Retina (tissue), 1 donor: ENCODE data around the gene SPINT2.

Experiments
- DNase-seq: peaks from one replicate; pipeline ENCODE4 v3.0.0-alpha.2; 2016

The SPINT2 gene

DNA sequence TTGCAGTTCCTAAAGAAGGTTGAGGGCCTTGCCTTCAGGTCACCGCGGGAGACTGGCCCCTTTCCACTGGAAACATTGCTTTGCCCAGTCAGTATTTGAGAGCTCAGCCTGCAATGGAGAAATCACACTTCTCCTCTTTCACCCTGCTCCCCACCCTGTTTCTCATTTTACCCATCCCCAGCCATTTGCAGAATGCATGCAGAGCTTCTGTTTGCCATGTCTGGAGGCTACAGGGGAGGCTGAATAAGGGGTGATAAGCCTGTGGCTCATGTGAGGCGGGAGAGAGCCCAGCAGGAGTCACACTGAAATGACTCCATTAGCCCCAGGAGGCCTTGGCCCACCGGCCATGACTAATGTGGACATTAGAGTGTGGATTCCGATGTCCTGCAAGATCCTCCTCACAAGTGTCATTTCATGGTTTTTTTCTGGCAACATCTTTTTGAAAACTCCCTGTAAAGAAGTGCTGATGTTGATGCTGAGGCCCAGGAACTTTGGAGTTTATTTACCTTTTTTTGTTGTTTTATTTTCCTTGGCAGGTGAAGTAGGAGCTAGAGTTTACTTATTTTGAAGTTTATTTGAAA is 6.3 kb downstream of the SPINT2 start:
- DNase-seq: no peak

DNA sequence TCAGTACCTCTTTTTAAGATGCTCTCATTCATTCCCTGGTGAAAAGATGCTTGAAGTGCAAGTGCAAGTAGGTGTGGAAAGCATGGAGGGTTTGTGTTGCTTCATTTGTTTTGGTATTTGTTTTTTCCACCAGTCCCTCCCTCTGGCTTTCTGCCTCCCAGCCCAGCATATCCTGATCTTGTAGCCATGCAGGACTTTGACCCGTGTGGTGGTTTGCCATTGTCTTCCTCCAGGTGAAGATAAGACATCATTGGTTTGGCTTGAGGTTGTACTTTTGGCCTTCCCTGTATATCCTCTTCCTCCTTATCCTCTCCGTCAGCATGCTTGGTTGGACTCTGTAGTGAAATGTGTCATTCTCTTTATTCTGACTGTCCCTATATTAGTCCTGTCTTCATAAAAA is 9.1 kb downstream of the SPINT2 start:
- DNase-seq: no peak

DNA sequence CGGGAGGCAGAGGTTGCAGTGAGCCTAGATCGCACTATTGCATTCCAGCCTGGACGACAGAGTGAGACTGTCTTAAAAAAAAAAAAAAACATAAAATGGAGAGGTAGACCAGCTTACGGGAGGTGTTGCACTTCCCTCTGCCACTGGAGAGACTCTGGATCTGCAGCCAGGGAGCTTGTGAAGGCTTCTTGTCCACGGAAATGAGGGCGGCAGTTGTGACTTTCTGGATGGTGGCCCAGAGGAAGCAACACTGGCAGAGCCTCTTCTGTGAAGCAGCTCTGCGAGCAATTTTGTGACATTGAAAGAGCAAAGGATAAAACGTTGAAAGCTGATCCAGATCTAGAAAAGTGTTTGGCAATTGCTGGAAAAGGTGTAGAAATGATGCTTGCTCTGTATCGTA is 10.4 kb downstream of the SPINT2 start:
- no peak for DNase-seq

DNA sequence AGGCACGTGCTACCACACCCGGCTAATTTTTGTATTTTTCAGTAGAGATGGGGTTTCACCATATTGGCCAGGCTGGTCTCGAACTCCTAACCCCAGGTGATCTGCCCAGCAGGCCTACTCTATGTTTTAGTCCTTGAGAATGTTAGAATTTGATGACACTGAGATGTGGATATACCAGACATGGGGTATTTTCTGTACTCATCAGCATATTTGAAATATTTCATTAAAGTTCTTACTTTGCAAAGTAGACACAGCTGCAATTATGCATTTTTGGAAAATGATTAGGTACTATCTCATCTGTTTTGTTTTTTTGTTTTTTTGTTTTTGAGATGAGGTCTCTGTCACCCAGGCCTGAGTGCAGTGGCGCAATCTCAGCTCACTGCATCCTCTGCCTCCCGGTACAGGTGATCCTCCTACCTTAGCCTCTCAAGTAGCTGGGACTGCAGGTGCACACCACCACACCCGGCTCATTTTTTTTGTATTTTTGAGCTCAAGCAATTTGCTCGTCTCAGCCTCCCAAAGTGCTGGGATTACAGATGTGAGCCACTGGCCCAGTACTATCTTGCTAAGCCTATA is 12.7 kb downstream of the SPINT2 start:
- DNase-seq: no peak

DNA sequence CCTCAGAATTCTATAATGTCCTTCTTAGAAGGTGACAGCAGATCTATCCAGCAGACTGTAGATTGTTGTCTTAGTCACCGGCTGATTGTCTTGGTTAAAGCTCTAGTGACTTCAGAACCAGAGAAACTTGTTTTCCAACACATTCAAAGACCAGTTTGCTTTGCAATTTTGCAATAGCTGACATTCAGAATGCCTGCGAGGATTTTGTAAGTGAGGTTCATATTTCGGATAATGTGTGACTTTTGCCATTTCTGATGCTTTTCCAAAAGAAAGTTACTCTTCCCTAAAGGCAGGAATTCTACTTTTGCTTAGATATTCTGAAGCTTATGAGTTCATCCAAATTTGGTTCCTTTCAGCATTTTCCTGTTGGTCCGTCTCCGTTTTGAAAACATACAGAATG is 13.2 kb downstream of the SPINT2 start:
- no peak for DNase-seq

DNA sequence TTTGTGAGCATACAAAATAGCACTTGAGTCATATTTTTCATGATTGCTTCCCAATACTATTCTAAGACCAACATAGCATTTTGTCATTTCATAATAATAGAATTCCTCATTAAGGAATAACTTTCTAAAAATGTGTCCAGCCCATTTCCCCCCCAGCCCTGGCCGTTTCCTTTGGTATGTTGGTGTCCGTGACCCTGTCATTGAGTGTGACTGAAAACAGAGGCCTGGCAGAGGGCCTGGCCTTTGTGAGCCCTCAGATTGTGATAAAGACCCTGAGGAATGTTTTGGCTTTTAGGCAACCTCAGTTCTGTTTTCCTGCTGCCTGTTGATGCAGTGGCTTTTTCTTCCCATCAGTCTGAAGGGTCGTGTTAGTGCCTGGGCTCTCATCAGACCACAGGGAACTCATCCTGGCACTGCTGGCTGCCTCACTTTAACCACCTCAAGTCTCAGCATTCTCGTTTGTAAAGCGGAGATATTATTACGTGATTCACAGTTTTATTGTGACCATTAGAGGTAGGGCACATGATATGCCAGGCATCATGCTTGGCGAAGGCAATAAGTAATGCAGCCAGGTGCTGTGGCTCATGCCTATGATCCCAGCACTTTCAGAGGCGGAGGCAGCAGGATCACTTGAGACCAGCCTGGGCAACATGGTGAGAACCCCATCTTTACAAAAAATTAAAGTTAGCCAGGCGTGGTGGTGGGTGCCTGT is 13.8 kb downstream of the SPINT2 start:
- DNase-seq: no peak

DNA sequence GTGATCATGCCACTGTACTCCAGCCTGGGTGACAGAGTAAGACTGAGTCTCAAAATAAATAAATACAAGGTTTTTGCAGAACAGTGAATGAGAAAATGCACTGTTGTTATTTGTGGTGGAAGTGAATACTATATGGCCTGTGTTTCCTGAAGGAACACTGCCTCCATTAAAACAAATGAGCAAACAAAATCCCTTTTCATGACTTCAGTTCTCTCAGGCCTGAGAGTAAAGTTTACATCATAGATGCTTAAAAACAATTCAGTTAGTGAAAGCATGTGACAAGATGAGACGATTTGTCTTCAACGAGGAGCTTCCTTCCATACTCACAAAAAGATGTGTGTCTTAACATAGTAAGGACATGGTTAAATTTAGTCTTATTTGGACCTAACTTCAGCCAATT is 14.4 kb downstream of the SPINT2 start:
- no peak for DNase-seq

DNA sequence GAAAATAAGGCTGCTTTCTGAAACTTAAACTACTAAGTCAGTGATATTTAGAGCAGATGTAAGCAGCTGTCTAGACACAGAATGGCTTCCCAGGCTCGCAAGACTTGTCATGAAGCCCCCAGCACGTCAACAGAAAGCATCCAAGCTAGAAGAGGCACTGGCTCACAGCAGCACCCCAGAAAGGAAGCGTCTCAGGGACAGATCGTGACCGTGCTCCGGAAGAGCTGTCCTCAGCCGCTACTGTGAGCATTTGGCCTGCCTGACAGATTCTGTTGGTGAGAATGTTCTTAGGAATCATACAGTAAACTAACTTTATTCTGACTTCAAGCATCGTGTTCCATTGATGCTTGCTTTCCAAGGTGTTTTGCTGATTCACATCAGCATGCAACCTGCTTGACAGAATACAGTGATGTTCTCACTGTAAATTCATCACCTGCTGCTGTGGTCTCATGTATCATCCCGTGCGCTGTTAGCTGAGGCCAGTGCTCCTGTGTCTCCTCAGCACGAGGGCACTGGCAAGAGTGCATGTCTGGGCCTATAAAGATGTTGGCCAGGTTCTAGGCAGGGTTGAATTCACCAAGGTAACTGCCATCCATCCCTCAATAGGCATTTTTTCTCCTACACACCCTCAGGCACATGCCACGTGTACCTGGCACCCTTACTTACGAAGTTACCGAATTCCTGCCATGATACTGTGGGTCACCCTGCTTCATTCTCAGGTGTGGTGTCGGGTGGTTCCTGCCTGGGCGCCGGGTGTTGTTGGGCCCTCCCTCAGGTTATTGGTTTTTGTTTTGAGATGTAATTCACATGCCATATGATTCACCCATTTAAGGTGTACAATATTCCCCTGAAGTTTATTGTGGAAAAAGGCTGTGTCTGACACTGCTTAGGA is 15.9 kb downstream of the SPINT2 start:
- DNase-seq: no peak

DNA sequence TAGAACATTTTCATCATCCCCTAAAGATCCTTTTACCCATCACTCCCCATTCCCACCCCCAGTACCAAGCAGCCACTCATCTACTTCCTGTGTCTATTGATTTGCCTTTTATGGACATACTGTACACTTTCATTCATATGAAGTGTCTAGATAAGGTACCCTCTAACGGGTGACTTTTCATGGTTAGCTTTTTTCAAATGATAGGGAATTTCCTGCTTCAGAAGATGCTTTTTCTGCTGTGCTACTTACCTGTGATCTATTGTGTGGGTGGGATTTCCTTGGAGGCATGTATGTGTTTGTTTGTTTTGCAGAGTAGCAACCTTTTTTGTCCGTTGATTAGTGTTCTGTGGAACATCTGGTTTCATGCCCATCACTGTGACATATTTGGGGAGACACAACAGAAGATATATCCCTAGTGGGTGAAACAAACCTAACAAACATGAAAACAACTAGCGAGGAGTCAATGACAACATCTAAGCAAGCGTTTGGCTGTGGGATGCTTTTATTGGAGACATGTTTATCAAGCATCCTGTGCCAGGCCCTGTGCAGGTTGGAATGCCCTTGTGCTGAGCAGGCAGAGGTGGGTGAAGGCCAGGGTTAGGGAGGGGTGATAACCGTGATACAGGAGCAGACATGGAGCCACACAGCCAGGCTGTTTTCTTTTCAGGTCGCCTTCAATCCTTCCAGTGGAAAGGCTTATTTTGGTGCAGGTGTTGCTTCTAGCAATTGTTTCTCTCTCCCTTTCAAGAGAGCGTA is 17.6 kb downstream of the SPINT2 start:
- no peak for DNase-seq

DNA sequence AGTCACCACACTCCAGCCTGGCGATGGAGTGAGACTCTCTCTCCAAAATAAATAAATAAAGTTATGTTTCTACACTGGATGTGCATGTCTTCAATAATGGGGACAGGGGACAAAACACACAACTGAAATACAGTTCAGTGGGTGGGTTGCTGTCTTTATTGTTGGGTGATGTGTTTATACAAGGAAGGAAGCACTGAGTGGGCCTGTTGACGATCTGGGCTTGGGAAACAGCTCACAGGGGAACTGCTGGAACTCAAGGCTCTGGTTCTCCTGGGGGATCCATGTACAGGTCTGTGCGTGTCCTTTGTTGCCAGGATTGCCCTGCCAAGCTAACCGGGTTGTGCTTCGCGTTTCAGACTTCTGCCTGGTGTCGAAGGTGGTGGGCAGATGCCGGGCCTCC is 18.9 kb downstream of the SPINT2 start:
- DNase-seq: no peak

DNA sequence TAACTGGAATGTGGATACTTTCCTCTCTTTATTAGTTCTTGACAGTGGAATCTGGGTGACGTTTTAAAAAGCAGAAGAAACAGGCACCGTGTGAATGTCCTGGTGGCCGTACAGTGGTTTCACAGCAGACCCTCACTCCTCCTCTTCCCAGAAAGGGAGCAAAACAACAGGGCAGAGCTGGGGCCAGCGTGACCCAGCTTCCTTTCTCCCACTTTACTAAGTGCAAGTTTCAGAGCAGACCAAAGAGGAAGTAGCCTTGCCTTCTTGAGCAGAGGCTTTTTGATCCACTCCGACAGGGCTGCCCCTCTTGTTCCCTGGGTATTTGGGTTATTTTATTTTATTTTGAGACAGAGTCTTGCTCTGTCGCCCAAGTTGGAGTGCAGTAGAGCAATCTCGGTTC is 20.0 kb downstream of the SPINT2 start:
- DNase-seq: no peak

DNA sequence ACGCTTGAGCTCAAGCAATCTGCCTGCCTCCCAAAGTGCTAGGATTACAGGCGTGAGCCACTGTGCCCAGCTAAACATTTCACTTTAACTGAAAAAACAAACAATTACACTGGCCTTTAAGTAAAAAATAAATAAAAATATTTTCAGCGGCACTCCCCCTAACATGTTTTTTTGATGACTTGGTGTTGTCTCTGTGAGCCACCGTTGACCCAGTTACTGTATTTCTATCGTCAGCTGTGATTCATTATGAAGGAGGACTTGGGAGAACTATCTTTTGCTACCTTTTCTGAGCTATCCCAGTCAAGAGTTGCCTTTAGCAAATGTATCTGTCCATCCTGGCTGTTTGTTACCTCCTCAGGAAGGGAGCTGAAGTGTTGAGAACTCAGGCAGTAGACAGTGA is 21.2 kb downstream of the SPINT2 start:
- DNase-seq: no peak

DNA sequence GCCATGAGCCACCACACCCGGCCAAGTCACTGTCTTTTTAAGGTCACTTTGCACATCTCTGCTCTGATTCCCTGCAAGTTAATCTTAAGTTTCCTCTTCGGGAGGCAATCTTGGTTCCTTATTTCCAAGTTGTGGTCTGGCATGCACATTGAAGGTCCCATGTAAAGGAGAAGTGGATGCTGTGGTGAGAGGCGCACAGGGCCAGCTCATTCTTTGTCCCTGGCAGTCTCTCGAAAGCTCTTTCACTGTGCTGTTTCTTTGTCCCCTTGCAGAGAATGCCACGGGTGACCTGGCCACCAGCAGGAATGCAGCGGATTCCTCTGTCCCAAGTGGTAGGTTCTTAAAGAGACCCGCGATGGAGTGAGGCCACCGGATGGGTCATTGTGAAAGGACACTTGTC is 23.2 kb downstream of the SPINT2 start:
- peak; percentile 33 for DNase-seq

DNA sequence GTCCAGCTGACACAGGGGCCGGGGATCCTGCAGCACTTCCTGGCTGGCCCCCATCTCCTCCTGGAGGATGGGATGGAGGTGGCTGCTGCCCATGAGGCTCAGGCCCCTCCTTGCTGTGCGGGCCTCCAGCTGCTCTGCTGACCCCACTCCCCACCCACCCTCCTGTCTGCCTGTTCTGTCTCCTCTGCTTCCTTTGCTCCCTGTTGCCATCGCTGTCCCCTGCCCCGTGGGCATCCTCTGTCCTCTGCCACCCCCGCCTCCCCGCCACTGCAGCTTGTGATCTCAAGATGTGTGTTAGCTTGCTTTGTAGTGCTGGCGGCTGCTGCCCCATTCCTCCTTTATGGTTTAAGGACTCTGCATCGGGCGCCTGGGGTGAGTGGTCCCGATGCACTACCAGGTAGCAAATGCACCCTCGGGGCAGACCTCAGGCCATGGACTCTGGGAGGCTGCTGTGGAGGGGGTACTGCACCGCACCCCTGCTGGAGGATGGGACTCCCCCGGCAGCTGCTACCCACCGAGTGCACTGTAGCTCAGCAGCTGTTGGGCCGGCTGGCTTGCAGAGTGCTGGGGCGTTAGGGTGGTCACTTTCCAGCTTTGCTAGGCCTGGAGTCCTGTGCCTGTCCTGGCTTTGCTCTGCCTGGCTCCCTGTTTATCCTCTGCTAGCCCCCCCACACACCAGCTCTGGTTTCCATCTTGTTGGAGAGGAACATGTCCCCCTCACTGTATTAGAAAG is 23.9 kb downstream of the SPINT2 start:
- peak; percentile 31 for DNase-seq

DNA sequence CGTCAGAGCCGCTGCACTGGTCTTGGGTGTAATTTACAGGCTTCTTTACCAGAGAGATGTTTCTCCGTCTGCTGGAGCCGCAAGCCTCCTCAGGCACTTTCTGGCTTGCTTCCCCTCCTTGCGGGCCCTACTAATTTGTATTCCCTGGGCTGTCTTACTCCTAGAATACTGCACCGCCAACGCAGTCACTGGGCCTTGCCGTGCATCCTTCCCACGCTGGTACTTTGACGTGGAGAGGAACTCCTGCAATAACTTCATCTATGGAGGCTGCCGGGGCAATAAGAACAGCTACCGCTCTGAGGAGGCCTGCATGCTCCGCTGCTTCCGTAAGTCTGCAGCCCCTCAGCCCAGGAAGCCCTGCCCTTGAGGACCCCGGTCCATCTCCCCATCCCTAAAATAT is 25.6 kb downstream of the SPINT2 start:
- no peak for DNase-seq

DNA sequence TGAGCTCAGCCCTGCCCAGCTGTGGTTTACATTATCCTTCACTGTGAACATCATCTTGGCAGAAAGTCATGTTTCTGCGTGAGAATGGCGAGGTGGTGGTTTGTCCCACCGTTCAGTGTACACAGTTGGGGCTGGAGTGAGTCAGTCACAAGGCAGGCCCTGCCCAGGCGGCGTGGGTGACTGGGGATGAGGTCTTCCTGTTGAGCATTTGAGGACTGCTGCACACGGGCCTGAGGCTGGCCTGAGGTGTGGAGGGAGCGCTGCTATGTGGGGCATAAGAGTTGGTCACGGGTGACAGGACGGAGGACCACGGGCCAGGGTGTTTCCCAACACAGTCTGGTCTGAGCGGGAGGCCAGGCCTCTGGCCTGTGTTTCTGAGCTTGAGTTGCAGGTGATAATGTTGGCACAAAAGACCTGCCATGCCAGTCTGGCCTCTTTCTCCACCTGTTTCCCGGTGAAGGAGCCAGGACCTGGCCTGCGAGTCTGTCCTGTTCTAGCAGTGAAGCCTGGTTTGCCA is 26.3 kb downstream of the SPINT2 start:
- no peak for DNase-seq

DNA sequence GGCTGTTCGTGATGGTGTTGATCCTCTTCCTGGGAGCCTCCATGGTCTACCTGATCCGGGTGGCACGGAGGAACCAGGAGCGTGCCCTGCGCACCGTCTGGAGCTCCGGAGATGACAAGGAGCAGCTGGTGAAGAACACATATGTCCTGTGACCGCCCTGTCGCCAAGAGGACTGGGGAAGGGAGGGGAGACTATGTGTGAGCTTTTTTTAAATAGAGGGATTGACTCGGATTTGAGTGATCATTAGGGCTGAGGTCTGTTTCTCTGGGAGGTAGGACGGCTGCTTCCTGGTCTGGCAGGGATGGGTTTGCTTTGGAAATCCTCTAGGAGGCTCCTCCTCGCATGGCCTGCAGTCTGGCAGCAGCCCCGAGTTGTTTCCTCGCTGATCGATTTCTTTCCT is 27.5 kb downstream of the SPINT2 start:
- no peak for DNase-seq

DNA sequence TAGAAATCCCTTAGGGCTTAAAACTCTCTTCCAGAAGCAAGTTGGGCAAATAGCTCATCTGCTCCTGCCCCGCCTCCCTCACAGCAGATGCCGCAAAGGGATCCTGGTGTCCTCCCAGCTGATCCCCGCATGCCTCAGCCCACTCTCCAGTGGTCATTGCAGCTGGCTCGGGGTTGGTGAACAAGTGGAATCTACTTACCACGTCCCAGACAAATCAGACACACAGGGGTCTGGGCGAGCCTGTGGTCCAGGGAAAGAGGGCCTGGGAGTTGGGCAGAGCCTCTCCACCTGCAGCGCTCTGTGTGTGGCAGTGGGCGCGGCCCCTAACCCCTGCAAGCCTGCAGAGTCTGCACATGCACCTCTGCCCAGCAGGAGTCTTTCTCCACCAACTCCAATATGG is 28.9 kb downstream of the SPINT2 start:
- no peak for DNase-seq

DNA sequence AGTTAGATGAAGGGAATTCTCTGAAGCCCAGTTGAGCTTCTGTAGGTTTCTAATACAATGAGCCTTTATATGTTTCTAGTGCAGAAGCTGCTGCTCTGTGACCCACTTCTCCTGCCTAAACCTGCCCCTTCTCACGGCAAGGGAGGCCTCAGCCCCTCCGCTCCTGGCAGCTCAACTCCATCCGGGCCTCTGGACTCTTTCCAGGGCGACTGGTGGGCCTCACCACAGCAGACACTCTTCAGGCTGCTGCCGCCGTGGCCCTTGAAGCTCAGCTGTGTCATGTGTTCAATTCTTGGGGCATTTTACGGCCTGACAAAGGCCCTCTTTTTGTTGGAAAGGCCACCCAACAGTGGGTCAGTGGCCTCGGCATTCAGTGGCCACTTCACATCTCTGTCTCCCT is 29.7 kb downstream of the SPINT2 start:
- no peak for DNase-seq

DNA sequence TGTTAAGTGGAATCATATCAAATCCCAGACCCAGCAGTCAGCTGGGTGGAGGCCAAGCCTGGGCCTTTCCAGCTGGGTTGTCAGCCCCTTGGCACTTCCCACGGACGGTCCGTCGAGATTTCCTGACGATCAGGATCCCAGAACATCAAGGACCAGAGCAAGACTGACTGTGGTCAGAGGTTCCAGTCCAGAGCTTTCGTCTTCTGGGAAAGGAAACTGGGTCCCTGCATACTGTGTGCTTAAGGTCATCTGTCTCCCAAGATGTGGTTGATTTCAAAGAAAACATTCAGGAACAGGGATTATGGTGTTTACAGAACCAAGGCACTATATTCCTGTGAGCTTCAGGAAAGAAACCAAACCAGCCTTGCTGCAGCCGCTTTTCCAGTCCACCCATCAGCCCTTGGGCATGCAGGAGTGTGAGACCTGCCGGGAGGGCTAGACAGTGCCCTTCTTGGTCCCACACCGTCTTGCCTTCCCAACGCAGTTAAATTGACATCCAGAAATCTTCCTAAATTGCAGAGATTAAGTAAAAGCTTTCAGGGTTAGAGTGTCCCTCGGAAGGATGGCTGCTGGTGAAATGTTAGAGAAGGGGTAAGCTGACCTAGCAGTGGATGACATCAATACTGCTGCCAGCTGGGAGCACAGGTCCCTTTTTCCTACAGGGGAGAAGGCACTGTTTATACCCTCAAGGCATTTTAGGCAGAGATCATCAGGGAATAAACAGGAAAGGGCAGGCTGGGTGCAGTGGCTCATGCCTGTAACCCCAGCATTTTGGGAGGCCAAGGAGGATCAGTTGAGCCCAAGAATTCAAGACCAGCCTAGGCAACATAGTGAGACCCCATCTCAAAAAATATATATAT is 34.7 kb downstream of the SPINT2 start:
- no peak for DNase-seq
